ENCODE measurements around the gene TEX26.
"Not testable (repeated sequence)": the region's sequence is repeated elsewhere in the genome, so short reads cannot be mapped to it uniquely, and the experiment has no call there.

The TEX26 gene

GRCh38 chr13:30920162-30920909 is 12.1 kb upstream of the TEX26 start:
- DNase-seq, result no peak

- no peak for DNase-seq
Observed at GRCh38 chr13:30923418-30923817, 9.0 kb upstream of the TEX26 start.

- no peak for DNase-seq
Observed at GRCh38 chr13:30924721-30925120, 7.7 kb upstream of the TEX26 start.

GRCh38 chr13:30925429-30925828 is 7.0 kb upstream of the TEX26 start:
- no peak for DNase-seq

GRCh38 chr13:30926781-30927180 is 5.7 kb upstream of the TEX26 start:
- no peak for DNase-seq

- not testable (repeated sequence) for DNase-seq
Observed at GRCh38 chr13:30927188-30927587, 5.3 kb upstream of the TEX26 start.

GRCh38 chr13:30927595-30927994 is 4.9 kb upstream of the TEX26 start:
- DNase-seq, result no peak

- DNase-seq, result no peak
Observed at GRCh38 chr13:30928978-30929377, 3.5 kb upstream of the TEX26 start.

- DNase-seq, result no peak
Observed at GRCh38 chr13:30933354-30933670, 856 bp downstream of the TEX26 start.

- no peak for DNase-seq
Observed at GRCh38 chr13:30934381-30934780, 1.9 kb downstream of the TEX26 start.

GRCh38 chr13:30934803-30935202 is 2.3 kb downstream of the TEX26 start:
- no peak for DNase-seq

GRCh38 chr13:30936971-30937370 is 4.5 kb downstream of the TEX26 start:
- DNase-seq, result no peak

GRCh38 chr13:30943881-30944280 is 11.4 kb downstream of the TEX26 start:
- no peak for DNase-seq

GRCh38 chr13:30957258-30957943 is 24.9 kb downstream of the TEX26 start:
- DNase-seq, result no peak

GRCh38 chr13:30959678-30960077 is 27.2 kb downstream of the TEX26 start:
- no peak for DNase-seq

- no peak for DNase-seq
Observed at GRCh38 chr13:30963791-30964190, 31.3 kb downstream of the TEX26 start.

- no peak for DNase-seq
Observed at GRCh38 chr13:30965380-30965779, 32.9 kb downstream of the TEX26 start.

GRCh38 chr13:30966101-30966500 is 33.6 kb downstream of the TEX26 start:
- DNase-seq, result no peak

- DNase-seq, result no peak
Observed at GRCh38 chr13:30968846-30969245, 36.4 kb downstream of the TEX26 start.

- no peak for DNase-seq
Observed at GRCh38 chr13:30971575-30971974, 39.1 kb downstream of the TEX26 start.

- DNase-seq, result no peak
Observed at GRCh38 chr13:30972888-30973377, 40.5 kb downstream of the TEX26 start.

- no peak for DNase-seq
Observed at GRCh38 chr13:30974350-30974749, 41.9 kb downstream of the TEX26 start.

- DNase-seq, result no peak
Observed at GRCh38 chr13:30976025-30976424, 43.6 kb downstream of the TEX26 start.

Data from CD4-positive, alpha-beta T cell treated with Interleukin-12 subunit alpha and Interleukin-12 subunit beta, for 1 hour (primary cell).